ENCODE results near the gene HJV. TPM values are rescaled to one million over a fixed set of nuclear protein-coding genes. Genes with fewer than 3 reads are reported as not detected.
A peak's percentile ranks its signal among the peaks of the same experiment; 100 is the strongest.

HJV gene
- total RNA-seq, 1 donor = not detected

GRCh38 chr1:145972580-145972979 lies 49.0 kb downstream of the HJV start:
- no peak overlapping the region for H3K4me3 ChIP-seq (ENCODE audit: low read depth, low read length)
- no peak for TF ChIP-seq CTCF (IDR thresholded peaks at IDR 0.05; ENCODE audit: insufficient read depth, low read depth, low read length)

More at GRCh38 chr1:145972580-145972979, 49.0 kb downstream of the HJV start:
- DNase-seq (ENCODE audit: low read depth) = no peak

Small RNA genes lying within 50 kb of the gene (small RNA-seq; reads per million reads assigned to genes)
- 218 reads per million, percentile 98 among the genes with 10 or more reads in this experiment for gene RNVU1-6

Other genes with a start within 250 kb of the HJV start
- 16.4 TPM in 2 replicates for gene RNF115, start 197.6 kb downstream of the HJV start, total RNA-seq
- 41.5 and 53.1 TPM in 2 replicates for gene POLR3C, start 197.5 kb downstream of the HJV start, total RNA-seq
- gene NUDT17, start 176.1 kb downstream of the HJV start, total RNA-seq = 6.0 and 6.8 TPM in 2 replicates
- gene PIAS3, start 162.7 kb downstream of the HJV start, total RNA-seq = 15.5 and 18.4 TPM in 2 replicates
- gene ANKRD35, start 135.9 kb downstream of the HJV start, total RNA-seq = 1.3 TPM in 2 replicates
- gene ITGA10, start 111.7 kb downstream of the HJV start, total RNA-seq = 0.43 and 1.3 TPM in 2 replicates
- 19.0 and 28.5 TPM in 2 replicates for gene PEX11B, start 103.0 kb downstream of the HJV start, total RNA-seq
- gene RBM8A, start 94.3 kb downstream of the HJV start, total RNA-seq = 58.0 and 76.9 TPM in 2 replicates
- 31.6 and 40.2 TPM in 2 replicates for gene LIX1L, start 63.7 kb downstream of the HJV start, total RNA-seq
- gene ANKRD34A, start 57.2 kb downstream of the HJV start, total RNA-seq = 1.3 and 1.6 TPM in 2 replicates
- 11.2 and 14.8 TPM in 2 replicates for gene POLR3GL, start 57.0 kb downstream of the HJV start, total RNA-seq
- 69.5 and 205 TPM in 2 replicates for gene TXNIP, start 25.2 kb downstream of the HJV start, total RNA-seq
- 1.3 and 2.3 TPM in 2 replicates for gene NBPF10, start 123.1 kb upstream of the HJV start, total RNA-seq
- gene NOTCH2NLA, start 207.3 kb upstream of the HJV start, total RNA-seq = 42.3 and 50.3 TPM in 2 replicates

All from fibroblast of villous mesenchyme (primary cell).